H9 (cell line): ENCODE results near the gene CAMTA1. TPM values are rescaled to one million over a fixed set of nuclear protein-coding genes. Genes with fewer than 3 reads are reported as not detected.
A peak's percentile ranks its signal among the peaks of the same experiment; 100 is the strongest.

Source experiments
- DNase-seq: peaks from one replicate; pipeline ENCODE4 v3.0.0-alpha.2; 2017
- H2AFZ ChIP-seq: one replicate; pipeline ENCODE4 v1.6.1; 2013; ENCODE audit warnings: mild to moderate bottlenecking, low read length, control low read depth, moderate library complexity
- H2AK5ac ChIP-seq: 2 replicates; pipeline ENCODE4 v1.6.1; 2013; ENCODE audit warnings: low read length, control low read depth, mixed read lengths; ENCODE audit not compliant: insufficient read length
- H2BK120ac ChIP-seq: one replicate; pipeline ENCODE4 v1.6.1; 2013; ENCODE audit warnings: low read depth, mild to moderate bottlenecking, low read length, control low read depth, inconsistent platforms; ENCODE audit not compliant: poor library complexity, severe bottlenecking
- H2BK12ac ChIP-seq: 2 replicates; pipeline ENCODE4 v1.6.1; 2013; ENCODE audit warnings: low read length, control low read depth, mixed read lengths, low read depth; ENCODE audit not compliant: insufficient read length
- H2BK15ac ChIP-seq: 2 replicates; pipeline ENCODE4 v1.6.1; 2013; ENCODE audit warnings: low read depth, low read length, control low read depth
- H2BK20ac ChIP-seq: one replicate; pipeline ENCODE4 v1.6.1; 2013; ENCODE audit warnings: low read depth, mild to moderate bottlenecking, low read length, control low read depth, inconsistent platforms; ENCODE audit not compliant: poor library complexity, severe bottlenecking
- H2BK5ac ChIP-seq: 2 replicates; pipeline ENCODE4 v1.6.1; 2013; ENCODE audit warnings: low read length, control low read depth, mixed read lengths; ENCODE audit not compliant: insufficient read length
- H3K14ac ChIP-seq: 2 replicates; pipeline ENCODE4 v1.6.1; 2013; ENCODE audit warnings: low read length, control low read depth; ENCODE audit not compliant: insufficient read depth
- H3K18ac ChIP-seq: 2 replicates; pipeline ENCODE4 v1.6.1; 2013; ENCODE audit warnings: low read depth, mild to moderate bottlenecking, mixed read lengths, low read length, control low read depth; ENCODE audit not compliant: insufficient read length
- H3K23ac ChIP-seq: 2 replicates; pipeline ENCODE4 v1.6.1; 2013; ENCODE audit warnings: low read length, control low read depth, mixed read lengths, low read depth; ENCODE audit not compliant: insufficient read length
- H3K23me2 ChIP-seq: 2 replicates; pipeline ENCODE4 v1.6.1; 2013; ENCODE audit warnings: low read depth, mild to moderate bottlenecking, mixed read lengths, low read length, control low read depth; ENCODE audit not compliant: insufficient read length, poor library complexity, severe bottlenecking
- H3K27ac ChIP-seq: 2 replicates; pipeline ENCODE4 v1.5.1; 2013; ENCODE audit warnings: low read length, control low read depth, mixed read lengths, low read depth; ENCODE audit not compliant: insufficient read length
- H3K27me3 ChIP-seq: 2 replicates; pipeline ENCODE4 v1.6.1; 2013; ENCODE audit warnings: low read length, control low read depth, inconsistent platforms; ENCODE audit not compliant: insufficient read depth
- H3K4ac ChIP-seq: 2 replicates; pipeline ENCODE4 v1.6.1; 2013; ENCODE audit warnings: low read depth, mild to moderate bottlenecking, control low read depth, inconsistent platforms, low read length, moderate library complexity
- H3K4me1 ChIP-seq: 2 replicates; pipeline ENCODE4 v1.6.1; 2013; ENCODE audit warnings: low read length, control low read depth, inconsistent platforms; ENCODE audit not compliant: insufficient read depth
- H3K4me2 ChIP-seq: 2 replicates; pipeline ENCODE4 v1.6.1; 2013; ENCODE audit warnings: low read length, control low read depth, mixed read lengths; ENCODE audit not compliant: insufficient read length, insufficient read depth
- H3K56ac ChIP-seq: 2 replicates; pipeline ENCODE4 v1.6.1; 2013; ENCODE audit warnings: low read depth, mild to moderate bottlenecking, mixed read lengths, low read length, control low read depth; ENCODE audit not compliant: insufficient read length
- H3K79me1 ChIP-seq: 2 replicates; pipeline ENCODE4 v1.6.1; 2013; ENCODE audit warnings: low read depth, mild to moderate bottlenecking, moderate library complexity, low read length, control low read depth, inconsistent platforms; ENCODE audit not compliant: insufficient read depth, poor library complexity, severe bottlenecking
- H3K79me2 ChIP-seq: 2 replicates; pipeline ENCODE4 v1.6.1; 2013; ENCODE audit warnings: low read length, control low read depth, inconsistent platforms; ENCODE audit not compliant: insufficient read depth
- H3K9ac ChIP-seq: 2 replicates; pipeline ENCODE4 v1.6.1; 2013; ENCODE audit warnings: low read length, control low read depth, mixed read lengths; ENCODE audit not compliant: insufficient read length; ENCODE audit errors: extremely low read depth
- H3K9me3 ChIP-seq: one replicate; pipeline ENCODE4 v1.6.1; 2013; ENCODE audit warnings: low read depth, low read length, inconsistent platforms; ENCODE audit not compliant: control insufficient read depth
- H3T11ph ChIP-seq: one replicate; pipeline ENCODE4 v1.6.1; 2013; ENCODE audit warnings: mild to moderate bottlenecking, low read length, control low read depth, inconsistent platforms
- H4K20me1 ChIP-seq: one replicate; pipeline ENCODE4 v1.6.1; 2013; ENCODE audit not compliant: control insufficient read depth, insufficient read length, insufficient read depth
- H4K5ac ChIP-seq: 2 replicates; pipeline ENCODE4 v1.6.1; 2013; ENCODE audit warnings: low read depth, mild to moderate bottlenecking, mixed read lengths, low read length, control low read depth; ENCODE audit not compliant: insufficient read length
- H4K8ac ChIP-seq: replicated peaks from 2 replicates; pipeline ENCODE4 v1.6.1; 2013; ENCODE audit warnings: low read length, control low read depth, mixed read lengths, low read depth; ENCODE audit not compliant: insufficient read length
- H4K91ac ChIP-seq: 2 replicates; pipeline ENCODE4 v1.6.1; 2013; ENCODE audit warnings: low read depth, mild to moderate bottlenecking, moderate library complexity, mixed read lengths, low read length, control low read depth; ENCODE audit not compliant: insufficient read length
- H3K27ac Mint-ChIP-seq, 3 experiments: 2 replicates in 2 of 3; 3 replicates in 1 of 3; pipeline ENCODE4 v1.8.0; 2020 to 2021; ENCODE audit warnings: mixed read lengths in 3 of 3, mild to moderate bottlenecking in 1 of 3, moderate library complexity in 1 of 3
- H3K27me3 Mint-ChIP-seq: 2 replicates; pipeline ENCODE4 v1.8.0; 2021; ENCODE audit warnings: low read depth, mild to moderate bottlenecking, moderate library complexity, mixed read lengths
- H3K36me3 Mint-ChIP-seq, 3 experiments: 2 replicates in 2 of 3; 3 replicates in 1 of 3; pipeline ENCODE4 v1.8.0; 2020 to 2021; ENCODE audit warnings: low read depth in 3 of 3, mixed read lengths in 3 of 3; ENCODE audit not compliant: insufficient read depth in 1 of 3
- H3K4me1 Mint-ChIP-seq, 2 experiments: 2 replicates each; pipeline ENCODE4 v1.8.0; 2020; ENCODE audit warnings: mixed read lengths in 2 of 2
- H3K4me3 Mint-ChIP-seq, 2 experiments: 2 replicates in 1 of 2; 3 replicates in 1 of 2; pipeline ENCODE4 v1.8.0; 2020 to 2021; ENCODE audit warnings: mild to moderate bottlenecking in 2 of 2, mixed read lengths in 2 of 2, moderate library complexity in 1 of 2
- H3K9me3 Mint-ChIP-seq, 2 experiments: 2 replicates in 1 of 2; 3 replicates in 1 of 2; pipeline ENCODE4 v1.8.0; 2020; ENCODE audit warnings: mild to moderate bottlenecking in 2 of 2, mixed read lengths in 2 of 2, moderate library complexity in 1 of 2
- WGBS: extraction: QIAGEN DNeasy Blood & Tissue Kit; methylation state at CpG from one replicate; pipeline ENCODE4 v1.1.7; 2013; ENCODE audit warnings: missing lambda C conversion rate, low lambda C conversion rate, mixed read lengths; ENCODE audit not compliant: insufficient read length; ENCODE audit errors: extremely low coverage; 5-methylcytosine and 5-hydroxymethylcytosine counted together
- total RNA-seq: library from RNA; stranded (reverse); gene quantifications from 2 replicates; pipeline ENCODE4 v1.2.1, GENCODE V29; 2021
- TF ChIP-seq, protein P1 (sequence below): fragments of 200-600 bp; sonication (generic); conservative IDR thresholded peaks from 3 replicates; pipeline ENCODE4 v1.8.0; 2021; ENCODE audit warnings: antibody characterized with exemption, mild to moderate bottlenecking

CAMTA1 gene
- total RNA-seq, 1 experiment from 2014 or later, result 115 TPM

DNA sequence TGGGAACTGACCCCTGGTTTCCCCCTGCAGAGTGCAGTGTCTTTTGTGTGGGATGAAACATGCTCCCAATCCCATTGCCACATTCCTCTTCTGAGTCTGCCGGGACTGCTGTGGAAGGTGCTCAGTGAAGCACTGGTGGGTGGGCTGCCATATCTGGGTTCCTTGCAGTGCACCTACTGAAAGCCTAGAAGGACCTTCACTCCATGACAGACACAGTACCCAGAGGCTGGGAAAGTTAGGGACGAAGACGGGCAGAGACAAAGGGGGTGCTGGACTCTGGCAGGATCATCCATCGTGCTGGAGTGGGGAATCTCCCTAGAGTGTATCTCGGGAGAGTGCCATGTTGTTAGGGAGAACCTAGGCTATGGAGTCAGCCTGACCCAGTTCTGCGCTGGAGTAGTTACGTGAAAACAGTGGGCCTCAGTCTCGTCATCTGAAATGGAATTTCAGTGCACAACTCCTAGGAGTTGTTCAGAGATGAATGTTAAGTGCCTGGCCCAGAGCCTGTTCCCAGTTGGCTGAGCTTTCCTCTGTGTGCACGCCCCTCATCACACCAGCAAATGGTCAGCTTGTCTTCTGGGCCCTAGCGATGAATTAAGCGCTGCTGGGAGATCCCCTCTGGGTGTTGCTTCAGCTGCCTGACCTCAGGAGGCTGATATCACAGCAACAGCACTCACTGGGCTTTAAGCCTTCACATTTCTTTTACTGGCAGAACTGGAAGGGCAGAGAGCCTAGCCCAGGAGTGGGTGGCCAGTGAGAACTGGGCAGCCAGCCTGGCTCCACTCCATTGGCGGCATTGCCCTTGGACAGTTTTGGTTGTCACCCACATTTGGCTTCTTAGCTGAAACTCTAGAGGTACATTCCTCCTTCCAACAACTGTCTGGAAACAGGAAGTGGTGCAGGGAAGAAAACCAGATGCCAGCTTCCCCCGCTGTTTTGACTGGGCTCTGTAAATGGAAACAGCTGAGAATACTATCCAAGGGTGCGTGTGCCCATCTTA, 506.0 kb downstream of the CAMTA1 start:
- TF ChIP-seq, protein P1, sequence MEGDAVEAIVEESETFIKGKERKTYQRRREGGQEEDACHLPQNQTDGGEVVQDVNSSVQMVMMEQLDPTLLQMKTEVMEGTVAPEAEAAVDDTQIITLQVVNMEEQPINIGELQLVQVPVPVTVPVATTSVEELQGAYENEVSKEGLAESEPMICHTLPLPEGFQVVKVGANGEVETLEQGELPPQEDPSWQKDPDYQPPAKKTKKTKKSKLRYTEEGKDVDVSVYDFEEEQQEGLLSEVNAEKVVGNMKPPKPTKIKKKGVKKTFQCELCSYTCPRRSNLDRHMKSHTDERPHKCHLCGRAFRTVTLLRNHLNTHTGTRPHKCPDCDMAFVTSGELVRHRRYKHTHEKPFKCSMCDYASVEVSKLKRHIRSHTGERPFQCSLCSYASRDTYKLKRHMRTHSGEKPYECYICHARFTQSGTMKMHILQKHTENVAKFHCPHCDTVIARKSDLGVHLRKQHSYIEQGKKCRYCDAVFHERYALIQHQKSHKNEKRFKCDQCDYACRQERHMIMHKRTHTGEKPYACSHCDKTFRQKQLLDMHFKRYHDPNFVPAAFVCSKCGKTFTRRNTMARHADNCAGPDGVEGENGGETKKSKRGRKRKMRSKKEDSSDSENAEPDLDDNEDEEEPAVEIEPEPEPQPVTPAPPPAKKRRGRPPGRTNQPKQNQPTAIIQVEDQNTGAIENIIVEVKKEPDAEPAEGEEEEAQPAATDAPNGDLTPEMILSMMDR, result no peak
- Histone ChIP-seq H3K9ac (no peak overlapping the region), H3K27me3 (no peaks in the 10 kb centered on the region), H4K8ac (no peak overlapping the region), H2BK20ac (no peak overlapping the region), H2BK120ac (no peak overlapping the region), H2AFZ (no peak overlapping the region), H3K79me1 (no peaks in the 10 kb centered on the region), H3K23me2 (no peaks in the 10 kb centered on the region), H4K5ac (no peak overlapping the region), H2BK5ac (no peak overlapping the region), H2BK12ac (no peak overlapping the region), H3K9me3 (no peaks in the 10 kb centered on the region), H3K27ac (no peak overlapping the region), H4K20me1 (no peaks in the 10 kb centered on the region), H3K14ac (peak overlapping the region; percentile 24; the same call in 1 of the 2 replicates), H4K91ac (no peak overlapping the region), H2AK5ac (no peak overlapping the region), H3T11ph (no peak overlapping the region), H3K79me2 (no peaks in the 10 kb centered on the region), H3K4ac (no peak overlapping the region), H3K56ac (no peak overlapping the region), H3K4me2 (no peak overlapping the region), H2BK15ac (no peak overlapping the region), H3K4me1 (peaks cover 8% of the 10 kb centered on the region; the same call in 1 of the 2 replicates), H3K18ac (no peak overlapping the region), H3K23ac (no peak overlapping the region)
- no peak for DNase-seq
- peaks cover 2 to 5% of the 10 kb centered on the region in 2 experiments for H3K9me3 Mint-ChIP-seq
- peaks cover 2% of the 10 kb centered on the region in 3 experiments; a peak in 6 of 7 replicates for H3K36me3 Mint-ChIP-seq
- 0 out of 7 replicates have a peak overlapping the region, but pooled peaks of 1 of the 3 experiments have one; percentile 45 for H3K27ac Mint-ChIP-seq
- no peak overlapping the region for H3K4me3 Mint-ChIP-seq
- WGBS, result no CpG with 5 or more reads among the region's 14 CpGs
- peaks cover 24 to 40% of the 10 kb centered on the region in 2 experiments for H3K4me1 Mint-ChIP-seq
- H3K27me3 Mint-ChIP-seq, result peaks cover 9% of the 10 kb centered on the region
